LNCAP (cell line): ENCODE results near the gene DLG1.

Experiments
- TF ChIP-seq, protein P1 (sequence below): fragments of 450-650 bp; IDR thresholded peaks from 2 replicates; pipeline ENCODE4 v1.5.1; 2017; ENCODE audit warnings: mild to moderate bottlenecking

Gene DLG1

DNA sequence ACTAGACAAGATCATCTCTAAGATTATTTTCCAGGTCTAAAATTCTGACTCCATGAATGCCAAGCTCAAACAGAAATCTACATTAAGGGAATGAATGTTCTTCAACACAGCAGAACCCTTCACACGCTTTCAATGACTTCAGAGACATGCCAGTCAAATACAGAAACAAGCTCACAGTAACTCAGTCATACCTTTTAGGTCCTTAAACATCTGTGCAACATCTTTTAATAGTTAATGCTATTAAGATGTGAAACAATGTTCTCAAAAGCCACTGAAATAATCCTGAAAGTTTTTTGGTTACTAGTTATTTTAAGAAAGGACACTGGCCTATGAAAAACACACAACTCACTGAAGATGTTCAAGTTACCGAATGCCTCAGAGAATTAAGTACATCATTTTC, 2.5 kb downstream of the DLG1 start:
- TF ChIP-seq, protein P1, sequence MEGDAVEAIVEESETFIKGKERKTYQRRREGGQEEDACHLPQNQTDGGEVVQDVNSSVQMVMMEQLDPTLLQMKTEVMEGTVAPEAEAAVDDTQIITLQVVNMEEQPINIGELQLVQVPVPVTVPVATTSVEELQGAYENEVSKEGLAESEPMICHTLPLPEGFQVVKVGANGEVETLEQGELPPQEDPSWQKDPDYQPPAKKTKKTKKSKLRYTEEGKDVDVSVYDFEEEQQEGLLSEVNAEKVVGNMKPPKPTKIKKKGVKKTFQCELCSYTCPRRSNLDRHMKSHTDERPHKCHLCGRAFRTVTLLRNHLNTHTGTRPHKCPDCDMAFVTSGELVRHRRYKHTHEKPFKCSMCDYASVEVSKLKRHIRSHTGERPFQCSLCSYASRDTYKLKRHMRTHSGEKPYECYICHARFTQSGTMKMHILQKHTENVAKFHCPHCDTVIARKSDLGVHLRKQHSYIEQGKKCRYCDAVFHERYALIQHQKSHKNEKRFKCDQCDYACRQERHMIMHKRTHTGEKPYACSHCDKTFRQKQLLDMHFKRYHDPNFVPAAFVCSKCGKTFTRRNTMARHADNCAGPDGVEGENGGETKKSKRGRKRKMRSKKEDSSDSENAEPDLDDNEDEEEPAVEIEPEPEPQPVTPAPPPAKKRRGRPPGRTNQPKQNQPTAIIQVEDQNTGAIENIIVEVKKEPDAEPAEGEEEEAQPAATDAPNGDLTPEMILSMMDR = no peak

DNA sequence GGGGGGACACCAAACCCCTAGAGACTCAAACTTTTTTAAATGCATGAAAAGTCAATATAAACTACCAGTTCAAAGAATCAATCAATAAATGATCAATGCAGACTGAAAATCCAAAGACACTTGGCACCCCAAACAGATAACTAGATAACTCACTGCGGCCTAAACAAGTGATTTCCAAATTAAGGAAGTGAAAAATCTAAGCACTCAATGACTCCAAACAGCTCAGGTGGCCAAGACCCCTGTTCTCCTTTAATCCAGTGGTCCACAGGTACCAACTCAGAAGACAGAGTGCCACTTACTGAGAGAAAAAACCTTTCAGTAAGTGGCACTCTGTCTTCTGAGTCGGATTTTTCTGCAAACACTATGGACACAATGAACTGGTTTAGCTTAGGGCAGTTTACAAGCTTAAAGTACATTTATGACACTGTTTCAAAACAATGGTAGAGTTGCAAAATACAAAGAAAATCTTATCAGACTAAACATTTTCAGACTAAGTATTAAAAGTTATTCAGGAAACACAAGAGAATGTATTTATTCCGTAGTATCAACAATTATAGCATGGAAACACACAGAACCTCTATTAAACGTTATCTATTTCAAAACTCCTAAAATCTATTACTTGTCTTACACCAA, 4.7 kb downstream of the DLG1 start:
- TF ChIP-seq, protein P1 = no peak

DNA sequence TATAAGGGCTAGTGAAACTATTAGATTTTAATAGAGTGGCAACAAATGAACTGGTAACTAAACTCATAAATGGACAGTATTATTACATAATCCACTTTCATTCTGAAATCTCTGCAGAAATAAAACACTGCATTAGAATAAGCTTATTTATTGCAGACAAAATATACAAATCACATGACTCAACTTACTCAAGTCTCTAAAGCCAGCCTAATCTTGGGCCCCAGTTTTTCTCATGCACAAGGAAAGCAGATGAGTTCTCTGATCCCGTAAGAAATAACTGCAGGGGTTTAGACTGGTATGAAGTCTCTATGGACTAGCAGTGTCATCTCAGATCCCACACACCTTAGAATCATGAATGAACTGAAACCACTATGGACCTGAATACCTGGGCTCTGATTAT, 5.8 kb downstream of the DLG1 start:
- TF ChIP-seq, protein P1 = no peak

DNA sequence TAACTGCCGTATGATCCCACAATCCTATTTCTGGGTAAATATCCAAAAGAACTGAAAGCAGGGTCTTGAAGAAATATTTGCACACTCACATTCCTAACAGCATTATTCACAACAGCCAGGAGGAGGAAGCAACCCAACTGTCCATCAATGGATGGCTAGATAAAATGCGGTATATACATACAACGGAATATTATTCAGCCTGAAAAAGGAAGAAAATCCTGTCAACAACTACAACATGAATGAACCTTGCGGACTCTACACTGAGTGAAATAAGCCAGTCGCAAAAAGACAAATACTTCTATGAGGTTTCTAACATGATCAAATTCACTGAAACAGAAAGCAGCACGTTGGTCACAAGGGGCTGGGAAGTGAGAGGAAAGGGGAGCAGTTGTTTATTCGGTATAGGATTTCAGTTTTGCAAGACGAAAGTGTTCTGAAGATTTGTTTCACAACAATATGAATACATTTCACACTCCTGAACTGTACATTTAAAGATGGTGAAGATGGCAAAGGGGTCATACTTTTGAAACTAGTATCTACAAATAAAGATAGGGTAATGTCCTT, 6.2 kb downstream of the DLG1 start:
- TF ChIP-seq, protein P1 = no peak

DNA sequence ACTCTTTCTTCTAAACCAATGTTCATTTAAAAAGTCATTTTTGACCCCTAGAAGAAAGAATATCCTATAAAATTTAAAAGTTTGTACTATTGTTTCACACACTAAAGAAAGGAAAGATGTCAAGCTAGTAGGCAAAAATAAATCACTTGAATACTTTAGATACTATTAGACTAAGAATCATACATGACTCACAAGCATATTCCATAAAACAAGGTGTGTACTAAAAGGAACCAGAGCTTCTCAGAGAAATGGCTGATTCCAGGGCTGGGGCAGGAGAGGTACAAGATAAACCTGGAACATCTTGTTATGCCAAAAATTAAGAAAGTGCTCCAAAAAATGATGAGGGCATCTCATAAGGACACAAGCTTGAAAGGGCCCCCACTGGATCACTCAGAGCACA, 8.7 kb downstream of the DLG1 start:
- TF ChIP-seq, protein P1 = no peak

DNA sequence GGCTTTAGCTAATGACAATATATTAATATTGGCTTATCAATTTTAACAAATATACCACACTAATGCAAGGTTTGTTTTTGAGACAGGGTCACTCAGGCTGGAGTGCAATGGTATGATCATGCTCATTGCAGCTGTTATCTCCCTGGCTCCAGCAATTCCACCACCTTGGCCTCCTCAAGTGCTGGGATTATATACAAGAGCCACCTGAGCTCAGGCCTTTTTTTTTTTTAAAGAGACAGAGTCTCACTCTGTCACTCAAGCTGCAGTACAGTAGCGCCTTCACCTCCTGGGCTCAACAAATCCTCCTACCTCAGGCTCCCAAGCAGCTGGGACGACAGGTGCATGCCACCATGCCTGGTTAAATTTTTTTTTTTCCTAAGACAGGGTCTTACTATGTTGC, 11.7 kb downstream of the DLG1 start:
- TF ChIP-seq, protein P1 = no peak

DNA sequence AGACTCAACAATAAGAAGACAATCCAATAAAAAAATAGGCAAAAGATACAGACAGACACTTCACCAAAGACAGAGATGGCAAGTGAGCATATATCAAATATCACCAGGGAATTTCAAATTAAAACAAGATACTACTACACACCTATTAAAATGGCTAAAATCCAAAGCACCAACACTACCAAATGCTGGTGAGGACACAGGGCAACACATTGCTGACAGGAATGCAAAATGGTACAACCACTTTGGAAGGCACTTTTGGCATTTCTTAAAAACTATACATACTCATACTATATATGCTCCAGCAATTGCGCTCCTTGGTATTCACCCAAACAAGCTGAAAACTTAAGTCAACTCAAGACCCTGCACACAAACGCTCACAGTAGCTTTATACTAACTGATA, 12.9 kb downstream of the DLG1 start:
- TF ChIP-seq, protein P1 = no peak

DNA sequence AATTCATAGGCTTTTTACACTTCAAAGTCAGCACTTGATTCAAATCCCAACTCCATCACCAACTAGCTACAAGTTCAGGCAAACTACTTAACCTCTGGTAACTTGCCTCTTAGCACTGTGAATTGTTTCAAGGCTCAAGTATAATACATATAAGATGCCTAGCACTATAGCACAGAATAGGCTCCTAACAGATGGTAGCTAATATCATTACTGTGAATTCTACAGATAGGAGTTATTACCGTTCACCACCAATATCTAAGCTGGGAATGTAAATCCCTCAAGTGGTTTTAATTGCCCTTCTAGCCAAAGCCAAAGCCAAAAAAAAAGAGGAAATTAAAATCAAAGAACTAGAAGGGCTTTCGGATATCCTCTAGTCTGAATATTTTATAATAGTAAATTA, 15.4 kb downstream of the DLG1 start:
- TF ChIP-seq, protein P1 = no peak
